K562 (cell line): ENCODE measurements around the gene KLHL22. TPM values are rescaled to one million over a fixed set of nuclear protein-coding genes. Genes with fewer than 3 reads are reported as not detected.
A peak's percentile ranks its signal among the peaks of the same experiment; 100 is the strongest.

Experiments
- ATAC-seq: fragments of 200-7000 bp; cut with Tn5 transposase; 3 replicates; pipeline ENCODE4 v1.9.1; 2020; ENCODE audit warnings: moderate library complexity
- BruUV-seq: library from RNA; stranded (reverse); fragments of 400-500 nt; replicated peaks from 2 replicates; lab custom pipeline; 2021; lab: Mats Ljungman, UMichigan
- CTCF ChIA-PET: fragments of 300-600 bp; formaldehyde crosslinking; extraction: SDS; loops from one replicate; lab custom pipeline; 2021; ENCODE audit warnings: low intra/inter-chr PET ratio; lab: Yijun Ruan, JAX
- POLR2A ChIA-PET: fragments of 300-600, 350-650 bp; sonication (Branson Sonifier 250); formaldehyde crosslinking; extraction: SDS; loops from one replicate; lab custom pipeline; 2021; ENCODE audit warnings: antibody characterized with exemption, inconsistent platforms; lab: Yijun Ruan, JAX
- DNase-seq, 4 experiments: peaks; one replicate each; pipeline versions ENCODE4 v3.0.0 to v3.0.0-alpha.2; 2011 to 2018; ENCODE audit warnings: low spot score in 3 of 4, mixed read lengths in 3 of 4; ENCODE audit errors: extremely low read depth in 1 of 4
- FAIRE-seq: peaks from 2 replicates; lab custom pipeline; 2011; peaks lifted over from hg19 to GRCh38; lab: Jason Lieb, UNC
- H2AFZ ChIP-seq: 2 replicates; pipeline ENCODE4 v1.6.0; 2011; ENCODE audit warnings: low read depth, low read length, control low read depth, inconsistent platforms
- H3K27ac ChIP-seq: fragments of 200-600 bp; 3 replicates; pipeline ENCODE4 v1.8.0; 2011; ENCODE audit warnings: low read depth, mild to moderate bottlenecking, control low read depth, inconsistent platforms, low read length, moderate library complexity, mixed read lengths; ENCODE audit errors: extremely low read depth
- H3K27me3 ChIP-seq, 2 experiments: fragments of 300-600 bp in 1 of 2; 2 replicates in 1 of 2; 3 replicates in 1 of 2; pipeline versions ENCODE4 v1.6.0 to v1.8.0; 2011; ENCODE audit warnings: inconsistent platforms in 2 of 2, low read length in 2 of 2, mild to moderate bottlenecking in 1 of 2, mixed read lengths in 1 of 2, moderate library complexity in 1 of 2; ENCODE audit not compliant: control insufficient read depth in 2 of 2, insufficient read depth in 2 of 2
- H3K36me3 ChIP-seq: fragments of 300-600 bp; 3 replicates; pipeline ENCODE4 v1.8.0; 2011; ENCODE audit warnings: mild to moderate bottlenecking, low read length, inconsistent platforms; ENCODE audit not compliant: control insufficient read depth, insufficient read depth
- H3K4me1 ChIP-seq, 2 experiments: fragments of 200-600 bp in 1 of 2; replicated peaks in 1 of 2; 2 replicates in 1 of 2; 3 replicates in 1 of 2; pipeline versions ENCODE4 v1.5.1 to v1.8.0; 2011; ENCODE audit warnings: inconsistent platforms in 2 of 2, low read length in 2 of 2, mild to moderate bottlenecking in 1 of 2, mixed read lengths in 1 of 2, moderate library complexity in 1 of 2; ENCODE audit not compliant: control insufficient read depth in 2 of 2, insufficient read depth in 2 of 2
- H3K4me2 ChIP-seq: 2 replicates; pipeline ENCODE4 v1.6.1; 2011; ENCODE audit warnings: low read length, control low read depth, inconsistent platforms, mixed read lengths; ENCODE audit not compliant: insufficient read depth
- H3K4me3 ChIP-seq: fragments of 200-600 bp; sonication (generic), shearing (Covaris generic); 2 replicates; pipeline ENCODE4 v1.5.1; 2016; ENCODE audit warnings: control low read depth, inconsistent platforms
- H3K79me2 ChIP-seq: fragments of 200-600 bp; 3 replicates; pipeline ENCODE4 v1.8.0; 2011; ENCODE audit warnings: low read length, inconsistent platforms; ENCODE audit not compliant: control insufficient read depth, insufficient read depth
- H3K9ac ChIP-seq, 2 experiments: 2 replicates each; pipeline versions ENCODE4 v1.6.0 to v1.6.1; 2011; ENCODE audit warnings: low read depth in 2 of 2, low read length in 2 of 2, control low read depth in 1 of 2, inconsistent platforms in 1 of 2, mild to moderate bottlenecking in 1 of 2, mixed read lengths in 1 of 2; ENCODE audit not compliant: insufficient read depth in 1 of 2
- H3K9me1 ChIP-seq: one replicate; pipeline ENCODE4 v1.6.0; 2011; ENCODE audit warnings: inconsistent platforms, mild to moderate bottlenecking, low read length, moderate library complexity; ENCODE audit not compliant: control insufficient read depth, insufficient read depth
- H3K9me3 ChIP-seq: replicated peaks from 2 replicates; pipeline ENCODE4 v1.5.1; 2011; ENCODE audit warnings: low read depth, low read length, inconsistent platforms; ENCODE audit not compliant: control insufficient read depth, insufficient read depth
- H4K20me1 ChIP-seq: replicated peaks from 2 replicates; pipeline ENCODE4 v1.6.1; 2011; ENCODE audit warnings: low read length, inconsistent platforms, mixed read lengths; ENCODE audit not compliant: control insufficient read depth, insufficient read depth
- ARID3B ChIP-seq: fragments of 250-450 bp; sonication (Bioruptor Pico); IDR thresholded peaks from 2 replicates; pipeline ENCODE4 v1.4.0; 2020; ENCODE audit warnings: borderline replicate concordance
- ATF2 ChIP-seq: sonication (generic); formaldehyde crosslinking; IDR thresholded peaks from 2 replicates; pipeline ENCODE4 v1.8.1; 2022; ENCODE audit warnings: missing genetic modification reagents
- BCL6 ChIP-seq: fragments of 250-450 bp; sonication (Bioruptor Pico); IDR thresholded peaks from 2 replicates; pipeline ENCODE4 v1.4.0; 2020
- GTF2A2 ChIP-seq: IDR thresholded peaks from 2 replicates; pipeline ENCODE4 v1.6.1; 2016; ENCODE audit warnings: mild to moderate bottlenecking, missing genetic modification characterization, missing compliant biosample characterization
- MCM2 ChIP-seq: fragments of 450-650 bp; IDR thresholded peaks from 2 replicates; pipeline ENCODE4 v1.6.1; 2017; ENCODE audit warnings: low read depth, mild to moderate bottlenecking
- NCOA2 ChIP-seq, 2 experiments: fragments of 450-650 bp; IDR thresholded peaks; 2 replicates each; pipeline ENCODE4 v1.6.1; 2018; ENCODE audit warnings: mild to moderate bottlenecking in 2 of 2, moderate library complexity in 1 of 2; ENCODE audit not compliant: partially characterized antibody in 2 of 2
- SMC3 ChIP-seq: conservative IDR thresholded peaks from 2 replicates; pipeline ENCODE4 v1.6.1; 2011; ENCODE audit warnings: low read depth, low read length, improper control_type of control experiment; ENCODE audit not compliant: insufficient read depth
- STAT5B ChIP-seq: fragments of 250-450 bp; sonication (Bioruptor Pico); IDR thresholded peaks from 2 replicates; pipeline ENCODE4 v1.8.0; 2021; ENCODE audit warnings: mild to moderate bottlenecking, inconsistent platforms
- TBL1XR1 ChIP-seq, 2 experiments: IDR thresholded peaks; 2 replicates each; pipeline ENCODE4 v1.6.1; 2012; ENCODE audit warnings: improper control_type of control experiment in 2 of 2, low read length in 2 of 2, mild to moderate bottlenecking in 1 of 2
- ZKSCAN3 ChIP-seq: fragments of 250-450 bp; sonication (Bioruptor Pico); IDR thresholded peaks from 2 replicates; pipeline ENCODE4 v1.4.0; 2020
- ZNF133 ChIP-seq: fragments of 250-450 bp; sonication (Bioruptor Pico); IDR thresholded peaks from 2 replicates; pipeline ENCODE4 v1.4.0; 2020; ENCODE audit warnings: mild to moderate bottlenecking
- ZNF324 ChIP-seq: fragments of 250-450 bp; sonication (Bioruptor Pico); IDR thresholded peaks from 2 replicates; pipeline ENCODE4 v1.4.0; 2020; ENCODE audit warnings: mild to moderate bottlenecking
- ZNF717 ChIP-seq: fragments of 250-450 bp; sonication (Bioruptor Pico); IDR thresholded peaks from 2 replicates; pipeline ENCODE4 v1.5.0; 2021
- whole genome bisulfite sequencing: fragments of 100-300 bp; shearing (Covaris generic); methylation state at CpG from one replicate; pipeline ENCODE4 v1.1.6; 2016; ENCODE audit warnings: low coverage, mixed read lengths; ENCODE audit not compliant: insufficient coverage; ENCODE audit errors: missing lambda C conversion rate; 5-methylcytosine and 5-hydroxymethylcytosine counted together
- in situ Hi-C: fragments of 300-500 bp; cut with MboI; formaldehyde crosslinking; loops from 4 replicates; pipeline ENCODE4 v1.15.0; 2018; ENCODE audit warnings: inconsistent platforms, mixed read lengths
- intact Hi-C: fragments of 100-400 bp; cut with micrococcal nuclease; formaldehyde crosslinking; loops from 2 replicates; pipeline ENCODE4 v1.14.2; 2022
- polyA plus RNA-seq, 8 experiments: library from polyadenylated mRNA; depleted of rRNA in 4 of 8; stranded (reverse) in 5 of 8; unstranded in 3 of 8; fragments of >200 nt; fragmentation: Nextera tagmentation in 2 of 8; fragmentation: Illumina TruSeq in 1 of 8; extraction: Ambion mirVana in 2 of 8; extraction: Trizol in 1 of 8; gene quantifications; 2 replicates each; pipeline versions ENCODE4 v1.2.1 to v1.2.3, GENCODE V29; 2011 to 2014; ENCODE audit warnings: inconsistent platforms in 1 of 8, missing spikeins in 1 of 8
- total RNA-seq, 7 experiments: library from RNA; depleted of rRNA in 6 of 7; stranded (reverse); fragments of >200 nt in 6 of 7; fragmentation: Illumina TruSeq in 2 of 7; extraction: Trizol in 2 of 7; gene quantifications; 2 replicates each; pipeline versions ENCODE4 v1.2.1 to v1.2.3, GENCODE V29; 2011 to 2021; ENCODE audit warnings: low replicate concordance in 1 of 7
- TF ChIP-seq, protein P1 (sequence below): fragments of 450-650 bp; IDR thresholded peaks from 2 replicates; pipeline ENCODE4 v1.6.1; 2016; ENCODE audit warnings: borderline replicate concordance

Gene KLHL22
- total and polyA plus RNA-seq, 9 of the 15 experiments (the other 6 are each of a cell fraction or from before 2014, with no cell fraction given), result 1.3 to 25.6 (median 15.2) TPM

- TF ChIP-seq, protein P1, sequence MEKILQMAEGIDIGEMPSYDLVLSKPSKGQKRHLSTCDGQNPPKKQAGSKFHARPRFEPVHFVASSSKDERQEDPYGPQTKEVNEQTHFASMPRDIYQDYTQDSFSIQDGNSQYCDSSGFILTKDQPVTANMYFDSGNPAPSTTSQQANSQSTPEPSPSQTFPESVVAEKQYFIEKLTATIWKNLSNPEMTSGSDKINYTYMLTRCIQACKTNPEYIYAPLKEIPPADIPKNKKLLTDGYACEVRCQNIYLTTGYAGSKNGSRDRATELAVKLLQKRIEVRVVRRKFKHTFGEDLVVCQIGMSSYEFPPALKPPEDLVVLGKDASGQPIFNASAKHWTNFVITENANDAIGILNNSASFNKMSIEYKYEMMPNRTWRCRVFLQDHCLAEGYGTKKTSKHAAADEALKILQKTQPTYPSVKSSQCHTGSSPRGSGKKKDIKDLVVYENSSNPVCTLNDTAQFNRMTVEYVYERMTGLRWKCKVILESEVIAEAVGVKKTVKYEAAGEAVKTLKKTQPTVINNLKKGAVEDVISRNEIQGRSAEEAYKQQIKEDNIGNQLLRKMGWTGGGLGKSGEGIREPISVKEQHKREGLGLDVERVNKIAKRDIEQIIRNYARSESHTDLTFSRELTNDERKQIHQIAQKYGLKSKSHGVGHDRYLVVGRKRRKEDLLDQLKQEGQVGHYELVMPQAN, result no peak
- no peak for TF ChIP-seq NCOA2 (IDR thresholded peaks at IDR 0.05; ENCODE audit: partially characterized antibody in 2 of 2)
- no peak for TF ChIP-seq ZNF324 (CRISPR knock-in tag)
- no peak for TF ChIP-seq MCM2
- no peak for TF ChIP-seq BCL6 (CRISPR knock-in tag)
- 0 out of 2 replicates have a peak, but pooled peaks have one; percentile 68 for TF ChIP-seq ZNF133 (CRISPR knock-in tag)
- TF ChIP-seq GTF2A2, result no peak
- TF ChIP-seq SMC3, result no peak
Observed at GRCh38 chr22:20517841-20518592, 22.4 kb upstream of the KLHL22 start (continued).

DNA sequence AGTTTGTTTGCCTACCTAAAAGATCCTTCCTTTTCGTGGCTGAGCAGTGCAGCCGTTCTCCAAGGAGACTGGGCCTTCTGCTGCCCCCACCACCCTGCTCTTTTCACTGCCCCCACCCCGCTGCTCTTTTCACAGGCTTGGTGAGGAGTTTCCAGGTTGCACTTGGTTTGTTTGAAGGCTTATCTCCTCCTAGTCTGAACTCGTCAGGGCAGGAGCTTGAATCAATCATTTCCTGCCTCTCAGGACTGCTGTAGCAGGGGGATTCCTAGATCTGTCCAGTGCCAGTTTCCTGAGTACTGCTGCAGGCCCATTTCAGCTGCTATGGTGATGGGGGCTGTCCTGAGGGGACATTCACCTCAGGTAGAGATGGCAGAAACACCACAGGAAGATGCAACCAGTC is 21.8 kb upstream of the KLHL22 start:
- H3K27me3 ChIP-seq, result no peaks in the 10 kb centered on the region
- no peak overlapping the region for H3K4me3 ChIP-seq
- H3K4me2 ChIP-seq, result no peak overlapping the region
- H3K9me1 ChIP-seq, result peaks cover 21% of the 10 kb centered on the region
- ATAC-seq (no peak; the same call in 1 of the 3 replicates), FAIRE-seq (no peak), DNase-seq (peak in 2 of 4 experiments; percentile 53 to 56)
- H4K20me1 ChIP-seq, result peaks cover 61% of the 10 kb centered on the region
- BruUV-seq, result no TSS peak
- H3K27ac ChIP-seq, result no peak overlapping the region; the same call in 2 of the 3 replicates
- H3K9ac ChIP-seq, result peak overlapping the region in 1 of 2 experiments; percentile 62; a peak in 2 of 4 replicates
- H2AFZ ChIP-seq, result no peak overlapping the region
- in situ Hi-C loops (no loop called here), intact Hi-C loops (no loop called here)
- peaks cover 78% of the 10 kb centered on the region for H3K36me3 ChIP-seq
- peaks cover 87% of the 10 kb centered on the region for H3K79me2 ChIP-seq
- peaks cover 7 to 12% of the 10 kb centered on the region in 2 experiments for H3K4me1 ChIP-seq
- POLR2A ChIA-PET, result interaction anchor here (0.6 to 68.9 kb wide), 4 partner anchors 2 to 307 kb away, joined by 3 to 1693 read pairs (median 848); partner anchors contain the start of gene MED15
- WGBS, result 63% methylated on average over 4 of the region's 4 CpGs
- H3K9me3 ChIP-seq, result no peaks in the 10 kb centered on the region
- CTCF ChIA-PET, result no interaction called here
- TF ChIP-seq ARID3B (peak; percentile 72; the same call in 1 of the 2 replicates), ZNF717 (CRISPR knock-in tag) (no peak), ATF2 (no peak), ZKSCAN3 (CRISPR knock-in tag) (0 out of 2 replicates have a peak, but pooled peaks have one; percentile 4), TBL1XR1 (IDR thresholded peaks at IDR 0.05; ENCODE audit: low read length in 2 of 2) (0 out of 4 replicates have a peak, but pooled peaks of 1 of the 2 experiments have one; percentile 29), STAT5B (CRISPR knock-in tag) (no peak)
